Umbilical cord (tissue), 2 donors: ENCODE data around the gene FHIP1B. TPM values are rescaled to one million over a fixed set of nuclear protein-coding genes. Genes with fewer than 3 reads are reported as not detected.

Experiments
- DNase-seq: peaks from one replicate; pipeline ENCODE4 v3.0.0-alpha.2; 2015; ENCODE audit warnings: low spot score
- total RNA-seq: library from RNA; depleted of rRNA; stranded (reverse); fragments of >200 nt; gene quantifications from one replicate; pipeline ENCODE4 v1.2.3, GENCODE V29; 2014; ENCODE audit warnings: low replicate concordance; ENCODE audit not compliant: insufficient read depth

FHIP1B gene
- total RNA-seq, 1 donor from 2014 or later, result 11.6 TPM

- no peak for DNase-seq
Observed at GRCh38 chr11:6240139-6240538, 5.7 kb upstream of the FHIP1B start.

GRCh38 chr11:6238902-6239301 is 4.5 kb upstream of the FHIP1B start, which contains the start of gene CNGA4:
TSS of gene CNGA4 (plus strand) at chr11:6239089. CDS start at chr11:6239207, 118 bp downstream.
- no peak for DNase-seq

DNA sequence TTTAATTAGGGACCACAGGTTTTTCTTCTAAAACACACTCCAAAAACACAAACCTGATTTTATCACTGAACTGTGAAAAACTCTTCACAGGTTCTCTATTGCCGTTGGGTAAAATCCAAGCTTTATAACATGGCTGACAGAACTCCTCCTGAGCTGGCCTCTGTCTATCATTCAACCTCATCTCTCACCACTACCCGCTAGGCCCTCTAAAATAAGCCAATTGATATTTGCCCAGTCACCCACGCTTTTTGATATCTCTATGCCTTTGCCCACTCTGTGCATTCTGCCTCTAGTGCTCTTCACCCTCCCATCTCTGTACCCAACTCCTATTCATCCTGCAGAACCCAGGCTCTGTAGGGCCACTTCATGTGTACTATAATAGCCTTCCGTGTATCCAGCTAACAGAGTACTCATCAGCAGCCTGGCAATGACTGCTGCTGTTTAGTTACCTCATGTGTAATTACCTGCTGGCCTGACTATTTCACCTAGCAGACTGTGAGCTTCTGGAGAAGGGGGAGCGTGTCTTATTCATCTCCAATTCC is 3.4 kb upstream of the FHIP1B start:
- no peak for DNase-seq

DNA sequence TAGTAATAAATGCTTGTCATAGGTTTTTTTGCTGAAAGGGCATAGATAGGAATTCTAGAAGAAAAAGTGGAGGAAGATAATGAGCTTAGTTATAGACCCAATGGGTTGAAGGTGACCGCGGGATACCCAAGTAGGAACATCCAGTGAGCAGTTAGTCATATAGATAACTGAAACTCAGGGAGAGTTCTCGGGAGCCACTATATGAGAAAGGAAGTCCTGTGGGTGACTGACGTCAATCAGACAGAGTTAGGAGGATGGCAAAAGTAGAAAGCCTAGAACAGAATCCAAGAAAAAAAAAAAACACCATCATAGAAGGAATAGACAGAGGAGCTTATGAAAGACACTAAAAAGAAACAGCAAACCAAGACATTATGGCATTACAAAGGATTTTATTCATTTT is 2.8 kb upstream of the FHIP1B start:
- DNase-seq, result no peak

GRCh38 chr11:6233984-6234386 is 451 bp downstream of the FHIP1B start:
- no peak for DNase-seq

DNA sequence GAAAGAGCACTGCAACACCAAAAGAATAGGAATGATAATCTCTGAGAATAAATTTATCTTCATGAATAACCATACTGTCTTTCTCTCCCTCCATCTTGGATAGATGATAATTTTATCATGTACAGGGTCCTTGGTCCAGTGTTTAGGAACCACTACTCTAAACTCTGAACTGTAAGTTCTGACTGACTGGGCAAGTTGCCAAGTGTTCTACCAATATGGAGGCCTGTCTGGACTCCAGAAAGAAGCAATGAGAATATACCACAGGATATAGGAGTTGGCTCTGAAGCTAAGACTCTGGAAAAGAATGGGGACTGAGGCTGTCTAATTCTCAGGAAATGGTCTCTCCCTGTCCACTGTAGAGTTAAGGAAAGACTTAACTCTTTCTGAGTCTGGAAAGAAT is 1.5 kb downstream of the FHIP1B start:
- no peak for DNase-seq

DNA sequence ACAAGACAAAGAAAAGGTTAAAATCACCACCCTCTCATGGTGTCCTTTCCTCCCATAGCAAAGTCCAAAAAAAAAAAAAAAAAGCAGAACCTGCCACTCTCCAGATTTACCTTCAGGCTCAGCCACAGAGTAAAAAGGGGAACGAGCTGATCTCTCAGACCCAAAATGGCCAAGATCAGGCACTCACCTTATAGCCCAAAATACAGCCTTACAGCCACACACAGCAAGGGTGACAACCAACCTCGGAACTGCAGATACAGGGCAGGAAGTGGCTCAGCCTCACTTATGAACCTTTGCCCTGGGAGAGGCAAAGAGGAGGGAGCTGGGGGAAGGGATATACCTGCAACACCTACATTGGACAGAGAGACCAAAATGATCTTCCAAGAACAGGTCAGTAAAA is 4.5 kb downstream of the FHIP1B start:
- DNase-seq, result no peak

GRCh38 chr11:6228520-6228919 is 5.9 kb downstream of the FHIP1B start:
- no peak for DNase-seq

DNA sequence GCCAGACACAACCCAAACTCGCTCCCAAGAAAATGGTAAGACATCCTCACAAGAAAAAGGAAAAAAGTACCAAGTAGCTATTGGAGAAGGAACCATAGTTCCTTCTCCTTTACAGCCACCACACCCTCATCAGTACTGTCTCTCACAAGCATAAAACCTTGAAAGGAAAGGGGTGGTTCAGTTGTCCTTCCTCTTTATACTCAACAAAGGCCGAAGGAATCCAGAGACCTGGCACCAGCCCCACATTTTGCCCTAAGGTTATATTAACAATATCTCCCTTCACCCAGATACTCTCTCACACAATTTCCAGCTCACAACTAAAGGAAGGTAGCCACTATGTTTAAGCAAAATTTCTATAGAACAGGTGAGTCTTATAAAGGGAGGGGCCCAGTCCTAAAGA is 8.5 kb downstream of the FHIP1B start:
- DNase-seq, result no peak

GRCh38 chr11:6225024-6225423 is 9.4 kb downstream of the FHIP1B start:
- no peak for DNase-seq

- no peak for DNase-seq
Observed at GRCh38 chr11:6224421-6224820, 10.0 kb downstream of the FHIP1B start.

DNA sequence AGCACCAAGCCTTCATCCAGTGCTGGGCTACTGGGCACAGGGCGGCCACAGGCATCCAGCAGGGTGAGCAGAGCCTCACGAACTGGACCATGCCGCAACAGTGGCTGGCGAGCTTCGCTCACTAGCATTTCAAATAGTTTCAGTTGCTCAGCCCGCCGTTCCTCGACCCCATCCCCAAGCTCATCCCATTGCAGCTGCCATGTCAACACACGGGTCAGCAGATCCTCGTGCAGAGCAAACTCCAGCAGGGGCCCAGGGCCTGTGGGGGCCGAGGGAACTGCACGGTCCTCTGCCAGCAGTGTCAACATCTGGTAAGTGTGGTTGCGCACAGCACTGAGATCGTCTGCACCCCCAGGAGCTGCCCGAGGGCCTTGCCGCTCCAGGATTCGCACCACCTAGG is 10.6 kb downstream of the FHIP1B start:
- DNase-seq, result no peak

DNA sequence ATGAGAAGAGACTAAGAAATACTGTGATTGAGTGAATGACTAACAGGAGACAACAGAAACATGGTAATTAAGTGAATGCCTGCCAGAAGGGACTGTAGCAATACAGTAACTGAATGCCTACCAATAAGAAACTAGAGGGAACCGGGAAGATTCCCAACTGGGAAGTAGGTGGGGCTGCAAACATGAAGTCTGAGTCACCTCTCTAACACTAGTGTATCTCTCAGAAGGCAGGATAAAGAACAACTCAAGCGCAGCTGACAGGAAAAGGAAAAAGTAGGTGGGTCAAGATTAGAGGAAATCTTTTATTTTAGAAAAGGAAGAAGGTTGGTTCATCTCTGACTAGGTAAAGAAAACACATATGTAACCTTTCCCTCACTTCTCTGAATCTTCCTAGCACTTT is 15.1 kb downstream of the FHIP1B start:
- peak; percentile 58 for DNase-seq

GRCh38 chr11:6217722-6218121 is 16.7 kb downstream of the FHIP1B start:
- DNase-seq, result no peak

DNA sequence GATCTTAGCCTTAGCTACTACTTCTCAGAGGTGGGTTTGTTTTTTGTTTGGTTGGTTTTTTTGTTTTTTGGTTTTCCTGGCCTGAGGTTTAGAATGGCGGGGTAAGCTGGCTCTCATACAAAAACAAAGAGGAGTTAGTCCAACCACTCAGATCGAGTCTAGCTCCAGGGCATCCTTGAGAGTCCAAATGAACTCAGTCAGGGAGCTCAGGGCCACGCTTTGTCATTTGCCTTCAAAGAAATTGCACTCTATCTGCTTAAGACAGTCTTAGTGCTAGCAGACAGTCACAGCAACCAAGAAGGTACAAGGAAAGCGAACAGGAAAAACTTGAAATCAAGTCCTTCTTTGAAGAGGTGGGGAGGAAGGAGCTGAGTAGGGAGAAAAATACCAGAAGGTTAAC is 17.9 kb downstream of the FHIP1B start:
- DNase-seq, result no peak

GRCh38 chr11:6214530-6214929 is 19.9 kb downstream of the FHIP1B start:
- DNase-seq, result no peak

GRCh38 chr11:6210274-6210955 is 24.0 kb downstream of the FHIP1B start:
- DNase-seq, result no peak

GRCh38 chr11:6209801-6210200 is 24.6 kb downstream of the FHIP1B start:
- DNase-seq, result no peak

- peak; percentile 26 for DNase-seq
Observed at GRCh38 chr11:6206456-6207180, 27.8 kb downstream of the FHIP1B start.

GRCh38 chr11:6205366-6205765 is 29.1 kb downstream of the FHIP1B start, which contains the start of gene C11orf42:
TSS of gene C11orf42 (plus strand) at chr11:6205557. CDS start at chr11:6205616, 59 bp downstream.
- no peak for DNase-seq

GRCh38 chr11:6204706-6205105 is 29.7 kb downstream of the FHIP1B start:
- no peak for DNase-seq

DNA sequence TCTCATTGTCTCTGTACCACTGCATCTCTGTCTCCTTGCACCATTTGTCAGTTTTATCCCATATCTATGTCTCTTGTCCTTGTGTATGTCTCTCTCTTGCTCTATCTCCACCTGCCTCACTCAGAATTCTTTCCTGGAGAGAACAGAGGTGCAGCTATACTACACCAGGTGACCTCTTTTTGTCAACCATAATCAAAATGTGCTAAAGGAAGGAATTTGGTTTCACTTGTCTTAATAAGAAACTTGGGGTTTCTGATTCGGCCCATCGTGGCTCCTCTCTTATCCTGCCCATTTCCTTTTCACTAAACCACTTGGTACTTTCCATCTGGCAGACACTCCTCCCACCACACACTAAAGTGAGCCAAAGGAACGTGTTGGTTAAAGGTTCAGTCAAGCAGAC is 31.1 kb downstream of the FHIP1B start:
- no peak for DNase-seq

DNA sequence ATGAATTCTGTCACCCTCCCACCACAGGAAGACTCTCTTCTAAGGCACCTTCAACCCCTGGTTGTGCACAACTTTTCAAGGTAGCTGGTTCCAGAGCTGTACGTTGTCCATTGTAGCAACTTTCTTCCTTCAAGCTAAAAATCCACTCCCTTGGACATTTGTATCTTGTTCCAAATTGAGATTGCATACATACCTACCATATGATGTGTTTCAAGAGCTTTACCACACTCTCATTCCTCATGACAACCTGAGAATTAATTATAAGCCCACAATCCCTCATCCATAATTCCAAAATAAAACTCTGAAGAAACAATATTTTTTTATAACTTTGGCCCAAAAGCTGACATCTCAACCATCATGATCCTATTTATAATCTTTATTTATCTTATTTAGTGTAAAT is 32.4 kb downstream of the FHIP1B start:
- no peak for DNase-seq
